Colonic mucosa (tissue), 4 donors: ENCODE measurements around the gene ZFPM1. TPM values are rescaled to one million over a fixed set of nuclear protein-coding genes. Genes with fewer than 3 reads are reported as not detected.

Experiments
- DNase-seq: peaks from one replicate; pipeline ENCODE4 v3.0.0-alpha.2; 2020
- H3K27ac ChIP-seq: fragments of 200-600 bp; one replicate; pipeline ENCODE4 v1.8.0; 2021
- H3K27me3 ChIP-seq: fragments of 200-600 bp; one replicate; pipeline ENCODE4 v1.8.0; 2021
- H3K36me3 ChIP-seq: fragments of 200-600 bp; one replicate; pipeline ENCODE4 v1.8.0; 2021
- H3K4me1 ChIP-seq: fragments of 200-600 bp; one replicate; pipeline ENCODE4 v1.8.0; 2021; ENCODE audit warnings: mild to moderate bottlenecking
- H3K4me3 ChIP-seq: fragments of 200-600 bp; one replicate; pipeline ENCODE4 v1.8.0; 2021
- H3K9ac ChIP-seq, 2 donors: one replicate each; pipeline ENCODE4 v1.7.0; 2013; ENCODE audit warnings: control low read depth in 2 of 2, low read depth in 2 of 2, low read length in 2 of 2
- H3K9me3 ChIP-seq: fragments of 200-600 bp; one replicate; pipeline ENCODE4 v1.8.0; 2021
- intact Hi-C: fragments of 100-400 bp; cut with DNase I; formaldehyde crosslinking; loops from one replicate; pipeline ENCODE4 v1.14.1; 2022
- total RNA-seq, 2 donors: library from RNA; stranded (reverse); fragmentation: NEBNext Ultra II Directional in 1 of 2; extraction: Animal tissue kit (Norgen Biotek cat#: 25700) in 1 of 2; gene quantifications; one replicate each; pipeline ENCODE4 v1.2.1, GENCODE V29; 2021
- TF ChIP-seq, protein P1 (sequence below): fragments of 200-600 bp; IDR thresholded peaks from one replicate; pipeline ENCODE4 v1.8.0; 2022; ENCODE audit warnings: antibody characterized with exemption, mild to moderate bottlenecking
- donor health status: healthy.
- donor health status: DM: no; HTN: no; CAD: no.
- donor health status: DM: no; HTN: no; CAD: no.

The ZFPM1 gene
- total RNA-seq, 2 donors from 2014 or later: 6.6 to 12.5 TPM

DNA sequence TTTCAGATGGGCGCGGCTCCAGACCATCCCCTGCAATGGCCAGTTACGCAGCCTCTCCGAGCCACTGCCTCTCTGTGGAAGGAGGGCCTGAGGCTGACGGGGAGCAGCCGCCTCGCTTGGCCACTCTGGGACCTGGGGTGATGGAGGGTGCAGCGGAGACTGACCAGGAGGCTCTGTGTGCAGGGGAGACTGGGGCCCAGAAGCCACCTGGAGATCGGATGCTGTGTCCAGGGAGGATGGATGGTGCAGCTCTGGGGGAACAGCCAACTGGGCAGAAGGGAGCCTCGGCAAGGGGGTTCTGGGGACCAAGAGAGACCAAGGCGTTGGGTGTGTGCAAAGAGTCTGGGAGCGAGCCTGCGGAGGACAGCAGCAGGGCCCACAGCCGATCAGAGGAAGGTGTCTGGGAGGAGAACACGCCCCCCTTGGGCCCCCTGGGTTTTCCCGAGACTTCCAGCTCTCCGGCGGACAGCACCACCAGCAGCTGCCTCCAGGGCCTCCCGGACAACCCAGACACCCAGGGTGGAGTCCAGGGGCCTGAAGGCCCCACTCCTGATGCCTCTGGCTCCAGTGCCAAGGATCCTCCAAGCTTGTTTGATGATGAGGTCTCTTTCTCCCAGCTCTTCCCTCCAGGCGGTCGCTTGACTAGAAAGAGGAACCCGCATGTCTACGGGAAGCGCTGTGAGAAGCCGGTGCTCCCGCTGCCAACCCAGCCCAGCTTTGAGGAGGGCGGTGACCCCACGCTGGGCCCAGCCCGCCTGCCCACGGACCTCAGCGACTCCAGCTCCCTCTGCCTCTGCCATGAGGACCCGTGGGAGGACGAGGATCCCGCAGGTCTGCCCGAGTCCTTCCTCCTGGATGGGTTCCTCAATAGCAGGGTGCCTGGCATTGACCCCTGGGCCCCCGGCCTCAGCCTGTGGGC lies 17.4 kb upstream of the ZFPM1 start:
- DNase-seq: no peak
- Histone ChIP-seq H3K9ac (no peak overlapping the region), H3K4me1 (no peaks in the 10 kb centered on the region), H3K27me3 (peaks cover 7% of the 10 kb centered on the region), H3K4me3 (no peak overlapping the region), H3K36me3 (no peaks in the 10 kb centered on the region), H3K27ac (no peak overlapping the region), H3K9me3 (no peaks in the 10 kb centered on the region)
- intact Hi-C loops: loop anchor here (5.0 to 10.0 kb wide), 2 partner anchors 241 to 463 kb away; no protein-coding TSS in a partner anchor
- TF ChIP-seq, protein P1, sequence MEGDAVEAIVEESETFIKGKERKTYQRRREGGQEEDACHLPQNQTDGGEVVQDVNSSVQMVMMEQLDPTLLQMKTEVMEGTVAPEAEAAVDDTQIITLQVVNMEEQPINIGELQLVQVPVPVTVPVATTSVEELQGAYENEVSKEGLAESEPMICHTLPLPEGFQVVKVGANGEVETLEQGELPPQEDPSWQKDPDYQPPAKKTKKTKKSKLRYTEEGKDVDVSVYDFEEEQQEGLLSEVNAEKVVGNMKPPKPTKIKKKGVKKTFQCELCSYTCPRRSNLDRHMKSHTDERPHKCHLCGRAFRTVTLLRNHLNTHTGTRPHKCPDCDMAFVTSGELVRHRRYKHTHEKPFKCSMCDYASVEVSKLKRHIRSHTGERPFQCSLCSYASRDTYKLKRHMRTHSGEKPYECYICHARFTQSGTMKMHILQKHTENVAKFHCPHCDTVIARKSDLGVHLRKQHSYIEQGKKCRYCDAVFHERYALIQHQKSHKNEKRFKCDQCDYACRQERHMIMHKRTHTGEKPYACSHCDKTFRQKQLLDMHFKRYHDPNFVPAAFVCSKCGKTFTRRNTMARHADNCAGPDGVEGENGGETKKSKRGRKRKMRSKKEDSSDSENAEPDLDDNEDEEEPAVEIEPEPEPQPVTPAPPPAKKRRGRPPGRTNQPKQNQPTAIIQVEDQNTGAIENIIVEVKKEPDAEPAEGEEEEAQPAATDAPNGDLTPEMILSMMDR: no peak

DNA sequence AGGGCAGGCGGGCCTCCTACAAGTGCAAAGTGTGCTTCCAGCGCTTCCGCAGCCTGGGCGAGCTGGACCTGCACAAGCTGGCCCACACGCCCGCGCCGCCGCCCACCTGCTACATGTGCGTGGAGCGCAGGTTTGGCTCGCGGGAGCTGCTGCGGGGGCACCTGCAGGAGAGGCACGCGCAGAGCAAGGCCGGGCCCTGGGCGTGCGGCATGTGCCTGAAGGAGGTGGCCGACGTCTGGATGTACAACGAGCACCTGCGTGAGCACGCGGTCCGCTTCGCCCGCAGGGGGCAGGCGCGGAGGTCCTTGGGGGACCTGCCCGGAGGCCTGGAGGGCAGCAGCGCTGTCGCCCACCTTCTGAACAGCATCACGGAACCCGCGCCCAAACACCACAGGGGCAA lies 16.3 kb upstream of the ZFPM1 start:
- intact Hi-C loops: loop anchor here (5.0 to 10.0 kb wide), 2 partner anchors 242 to 464 kb away; no protein-coding TSS in a partner anchor
- H3K9me3 ChIP-seq: no peaks in the 10 kb centered on the region
- H3K27ac ChIP-seq: no peak overlapping the region
- H3K9ac ChIP-seq: no peak overlapping the region
- no peaks in the 10 kb centered on the region for H3K4me1 ChIP-seq
- H3K36me3 ChIP-seq: no peaks in the 10 kb centered on the region
- no peak overlapping the region for H3K4me3 ChIP-seq
- DNase-seq: no peak
- no peaks in the 10 kb centered on the region for H3K27me3 ChIP-seq
- TF ChIP-seq, protein P1: no peak

DNA sequence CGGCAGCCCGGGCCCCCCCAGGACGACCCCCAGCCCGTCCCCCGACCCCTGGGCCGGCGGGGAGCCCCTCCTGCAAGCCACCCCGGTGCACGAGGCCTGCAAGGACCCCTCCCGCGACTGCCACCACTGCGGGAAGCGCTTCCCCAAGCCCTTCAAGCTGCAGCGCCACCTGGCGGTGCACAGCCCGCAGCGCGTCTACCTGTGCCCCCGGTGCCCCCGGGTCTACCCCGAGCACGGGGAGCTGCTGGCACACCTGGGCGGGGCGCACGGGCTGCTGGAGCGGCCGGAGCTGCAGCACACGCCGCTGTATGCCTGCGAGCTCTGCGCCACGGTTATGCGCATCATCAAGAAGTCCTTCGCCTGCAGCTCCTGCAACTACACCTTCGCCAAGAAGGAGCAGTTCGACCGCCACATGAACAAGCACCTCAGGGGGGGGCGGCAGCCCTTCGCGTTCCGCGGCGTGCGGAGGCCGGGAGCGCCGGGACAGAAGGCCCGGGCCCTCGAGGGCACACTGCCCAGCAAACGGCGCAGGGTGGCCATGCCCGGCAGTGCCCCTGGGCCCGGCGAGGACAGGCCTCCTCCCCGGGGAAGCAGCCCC lies 15.6 kb upstream of the ZFPM1 start:
- peak; percentile 67 for DNase-seq
- Histone ChIP-seq H3K4me1 (no peaks in the 10 kb centered on the region), H3K36me3 (no peaks in the 10 kb centered on the region), H3K9me3 (no peaks in the 10 kb centered on the region), H3K27ac (no peak overlapping the region), H3K9ac (no peak overlapping the region), H3K4me3 (no peak overlapping the region), H3K27me3 (no peaks in the 10 kb centered on the region)
- intact Hi-C loops: loop anchor here (5.0 to 10.0 kb wide), 2 partner anchors 243 to 465 kb away; no protein-coding TSS in a partner anchor
- TF ChIP-seq, protein P1: peak; percentile 91

DNA sequence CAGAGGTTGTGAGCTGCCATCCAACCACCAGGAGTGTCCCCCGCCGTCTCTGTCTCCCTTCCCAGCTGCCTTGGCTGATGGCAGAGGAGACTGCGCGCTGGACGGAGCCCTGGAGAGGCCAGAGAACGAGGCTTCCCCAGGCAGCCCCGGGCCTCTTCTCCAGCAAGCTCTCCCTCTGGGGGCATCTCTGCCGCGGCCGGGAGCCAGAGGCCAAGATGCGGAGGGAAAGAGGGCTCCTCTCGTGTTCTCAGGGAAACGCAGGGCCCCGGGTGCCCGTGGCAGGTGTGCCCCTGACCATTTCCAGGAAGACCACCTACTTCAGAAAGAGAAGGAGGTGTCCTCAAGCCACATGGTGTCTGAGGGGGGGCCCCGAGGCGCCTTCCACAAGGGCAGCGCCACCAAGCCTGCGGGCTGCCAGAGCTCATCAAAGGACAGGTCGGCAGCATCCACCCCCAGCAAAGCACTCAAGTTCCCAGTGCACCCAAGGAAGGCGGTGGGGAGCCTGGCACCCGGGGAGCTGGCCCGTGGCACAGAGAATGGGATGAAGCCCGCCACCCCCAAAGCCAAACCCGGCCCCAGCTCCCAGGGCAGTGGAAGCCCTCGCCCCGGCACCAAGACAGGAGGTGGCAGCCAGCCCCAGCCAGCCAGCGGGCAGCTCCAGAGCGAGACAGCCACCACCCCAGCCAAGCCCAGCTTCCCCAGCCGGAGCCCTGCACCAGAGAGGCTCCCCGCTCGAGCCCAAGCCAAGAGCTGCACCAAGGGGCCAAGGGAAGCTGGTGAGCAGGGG lies 14.8 kb upstream of the ZFPM1 start:
- intact Hi-C loops: loop anchor here (5.0 to 10.0 kb wide), 2 partner anchors 243 to 466 kb away; no protein-coding TSS in a partner anchor
- no peak overlapping the region for H3K27ac ChIP-seq
- no peaks in the 10 kb centered on the region for H3K36me3 ChIP-seq
- no peak for DNase-seq
- H3K27me3 ChIP-seq: no peaks in the 10 kb centered on the region
- H3K4me1 ChIP-seq: no peaks in the 10 kb centered on the region
- H3K9ac ChIP-seq: no peak overlapping the region
- H3K4me3 ChIP-seq: no peak overlapping the region
- no peaks in the 10 kb centered on the region for H3K9me3 ChIP-seq
- TF ChIP-seq, protein P1: no peak

DNA sequence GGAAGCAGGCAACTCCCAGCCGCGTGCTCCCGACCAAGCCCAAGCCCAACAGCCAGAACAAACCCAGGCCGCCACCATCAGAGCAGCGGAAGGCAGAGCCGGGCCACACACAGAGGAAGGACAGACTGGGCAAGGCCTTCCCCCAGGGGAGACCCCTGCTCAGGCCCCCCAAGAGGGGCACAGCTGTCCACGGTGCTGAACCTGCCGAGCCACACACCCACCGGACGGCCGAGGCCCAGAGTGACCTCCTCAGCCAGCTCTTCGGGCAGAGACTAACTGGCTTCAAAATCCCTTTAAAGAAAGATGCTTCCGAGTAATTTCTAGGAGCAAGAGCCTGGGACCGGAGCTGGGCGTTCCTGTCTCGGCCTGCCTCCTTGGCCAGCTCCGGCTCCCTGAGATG lies 14.1 kb upstream of the ZFPM1 start:
- Histone ChIP-seq H3K9ac (no peak overlapping the region), H3K27ac (no peak overlapping the region), H3K9me3 (no peaks in the 10 kb centered on the region), H3K4me3 (no peak overlapping the region), H3K27me3 (no peaks in the 10 kb centered on the region), H3K4me1 (no peaks in the 10 kb centered on the region), H3K36me3 (no peaks in the 10 kb centered on the region)
- TF ChIP-seq, protein P1: no peak
- intact Hi-C loops: loop anchor here (5.0 to 10.0 kb wide), 2 partner anchors 244 to 467 kb away; no protein-coding TSS in a partner anchor
- no peak for DNase-seq
